ENCODE results near the gene ECSCR. TPM values are rescaled to one million over a fixed set of nuclear protein-coding genes. Genes with fewer than 3 reads are reported as not detected.

Gene ECSCR
- total RNA-seq, 3 donors from 2014 or later (not counting 1 experiment from before 2014, with no cell fraction given): 0.48 TPM; not detected in 2

- Mint-ChIP-seq H3K4me3 (no peak overlapping the region), H3K36me3 (no peaks in the 10 kb centered on the region), H3K27me3 (ENCODE audit: low read depth in 2 of 2) (no peaks in the 10 kb centered on the region), H3K27ac (peak overlapping the region; percentile 57 to 92), H3K9me3 (no peaks in the 10 kb centered on the region), H3K4me1 (peaks cover 33 to 52% of the 10 kb centered on the region in 2 donors)
- Histone ChIP-seq H3K27ac (ENCODE audit: low read length) (peak overlapping the region; percentile 61), H3K36me3 (ENCODE audit: control insufficient read depth, insufficient read depth, low read length) (no peaks in the 10 kb centered on the region), H3K9me3 (ENCODE audit: control insufficient read depth, insufficient read depth, low read length) (no peaks in the 10 kb centered on the region), H3K4me3 (ENCODE audit: low read length) (no peak overlapping the region), H3K4me1 (ENCODE audit: control insufficient read depth, insufficient read depth, low read length) (peaks cover 41% of the 10 kb centered on the region), H3K27me3 (ENCODE audit: control insufficient read depth, insufficient read depth, low read length) (no peaks in the 10 kb centered on the region)
- ATAC-seq (no peak), DNase-seq (no peak)
- intact Hi-C loops (cut with micrococcal nuclease): loop anchor here (5.0 to 10.0 kb wide), 2 partner anchors 57 to 255 kb away; partner anchors contain the start of gene SPATA24
- 77% methylated on average over 8 of the region's 8 CpGs for WGBS (ENCODE audit: insufficient coverage)
- TF ChIP-seq CTCF (IDR thresholded peaks at IDR 0.05): no peak
Observed at GRCh38 chr5:139459451-139459934, 3.0 kb downstream of the ECSCR start.

GRCh38 chr5:139458580-139459407 is 3.7 kb downstream of the ECSCR start:
- Mint-ChIP-seq H3K27ac (peak overlapping the region; percentile 57 to 92), H3K27me3 (ENCODE audit: low read depth in 2 of 2) (no peaks in the 10 kb centered on the region), H3K9me3 (no peaks in the 10 kb centered on the region), H3K36me3 (no peaks in the 10 kb centered on the region), H3K4me3 (peak overlapping the region; percentile 73), H3K4me1 (peaks cover 33 to 59% of the 10 kb centered on the region in 2 donors)
- no peaks in the 10 kb centered on the region for H3K36me3 ChIP-seq (ENCODE audit: control insufficient read depth, insufficient read depth, low read length)
- no peaks in the 10 kb centered on the region for H3K27me3 ChIP-seq (ENCODE audit: control insufficient read depth, insufficient read depth, low read length)
- peaks cover 48% of the 10 kb centered on the region for H3K4me1 ChIP-seq (ENCODE audit: control insufficient read depth, insufficient read depth, low read length)
- intact Hi-C loops (cut with micrococcal nuclease): loop anchor here (1.0 to 10.0 kb wide), 3 partner anchors 24 to 256 kb away; partner anchors contain the start of genes SPATA24 and STING1
- peak overlapping the region; percentile 61 for H3K27ac ChIP-seq (ENCODE audit: low read length)
- 26% methylated on average over 8 of the region's 8 CpGs for WGBS (ENCODE audit: insufficient coverage)
- no peaks in the 10 kb centered on the region for H3K9me3 ChIP-seq (ENCODE audit: control insufficient read depth, insufficient read depth, low read length)
- no peak overlapping the region for H3K4me3 ChIP-seq (ENCODE audit: low read length)
- DNase-seq (peak; percentile 70 to 94), ATAC-seq (peak; percentile 85 to 91 (median 88))
- TF ChIP-seq CTCF (IDR thresholded peaks at IDR 0.05): no peak

GRCh38 chr5:139457653-139458306 is 4.8 kb downstream of the ECSCR start:
- DNase-seq: peak in 1 of 2 donors; percentile 40
- H3K4me1 ChIP-seq (ENCODE audit: control insufficient read depth, insufficient read depth, low read length): peaks cover 52% of the 10 kb centered on the region
- H3K9me3 ChIP-seq (ENCODE audit: control insufficient read depth, insufficient read depth, low read length): no peaks in the 10 kb centered on the region
- H3K27ac ChIP-seq (ENCODE audit: low read length): peak overlapping the region; percentile 61
- peak overlapping the region; percentile 57 to 92 for H3K27ac Mint-ChIP-seq
- no peaks in the 10 kb centered on the region for H3K36me3 Mint-ChIP-seq
- ATAC-seq: no peak
- intact Hi-C loops (cut with micrococcal nuclease): loop anchor here (1.0 to 10.0 kb wide), 3 partner anchors 25 to 257 kb away; partner anchors contain the start of genes SPATA24 and STING1
- no peaks in the 10 kb centered on the region for H3K27me3 Mint-ChIP-seq (ENCODE audit: low read depth in 2 of 2)
- WGBS (ENCODE audit: insufficient coverage): 72% methylated on average over 4 of the region's 5 CpGs
- H3K9me3 Mint-ChIP-seq: no peaks in the 10 kb centered on the region
- H3K4me1 Mint-ChIP-seq: peaks cover 33 to 65% of the 10 kb centered on the region in 2 donors
- no peak overlapping the region for H3K4me3 ChIP-seq (ENCODE audit: low read length)
- no peak for TF ChIP-seq CTCF (IDR thresholded peaks at IDR 0.05)
- no peaks in the 10 kb centered on the region for H3K36me3 ChIP-seq (ENCODE audit: control insufficient read depth, insufficient read depth, low read length)
- peak overlapping the region; percentile 37 for H3K4me3 Mint-ChIP-seq
- no peaks in the 10 kb centered on the region for H3K27me3 ChIP-seq (ENCODE audit: control insufficient read depth, insufficient read depth, low read length)
